HT-29 (cell line): Measurements from ENCODE around the gene CNGA2. TPM values are rescaled to one million over a fixed set of nuclear protein-coding genes. Genes with fewer than 3 reads are reported as not detected.

Experiments
- DNase-seq: peaks from one replicate; pipeline ENCODE4 v3.0.0-alpha.2; 2015; ENCODE audit warnings: low spot score
- total RNA-seq: library from RNA; depleted of rRNA; stranded (reverse); fragments of >200 nt; shearing (Covaris generic); gene quantifications from 2 replicates; pipeline ENCODE4 v1.2.3, GENCODE V29; 2014

CNGA2 gene
- total RNA-seq, 1 experiment from 2014 or later = not detected

DNA sequence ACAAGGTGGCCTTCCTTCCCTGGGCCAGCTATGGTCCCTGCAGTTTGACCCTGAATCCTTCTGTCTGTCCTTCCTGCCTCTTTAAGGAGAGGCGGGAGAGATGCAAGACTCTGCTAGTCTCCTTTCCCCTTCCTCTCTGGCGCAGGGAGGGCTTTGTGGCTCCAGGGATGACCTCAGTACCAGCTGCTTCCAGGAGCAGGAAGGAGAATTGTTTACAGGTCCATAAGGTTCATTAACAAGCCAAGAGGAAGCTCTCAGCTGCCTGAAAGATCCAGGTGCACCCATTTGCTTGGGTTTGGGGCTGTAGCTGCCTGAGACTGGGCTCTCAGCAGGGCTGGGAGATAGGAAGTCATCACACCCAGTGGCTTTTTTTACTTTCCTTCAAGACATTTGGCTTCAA is 22.8 kb upstream of the CNGA2 start:
- no peak for DNase-seq

- DNase-seq = no peak
Measured at GRCh38 chrX:151712253-151712652, 22.3 kb upstream of the CNGA2 start.

GRCh38 chrX:151713849-151714248 is 20.7 kb upstream of the CNGA2 start:
- DNase-seq = peak; percentile 59

GRCh38 chrX:151714362-151714761 is 20.2 kb upstream of the CNGA2 start:
- no peak for DNase-seq

GRCh38 chrX:151715752-151716151 is 18.8 kb upstream of the CNGA2 start, which contains the start of gene FATE1:
Gene FATE1 (plus strand): TSS chrX:151716035. CDS start chrX:151716120, 85 bp downstream.
- no peak for DNase-seq

- peak; percentile 66 for DNase-seq
Measured at GRCh38 chrX:151722241-151722846, 12.2 kb upstream of the CNGA2 start.

GRCh38 chrX:151723156-151723760 is 11.3 kb upstream of the CNGA2 start:
- DNase-seq = no peak

GRCh38 chrX:151724563-151725337 is 9.8 kb upstream of the CNGA2 start:
- DNase-seq = no peak

DNA sequence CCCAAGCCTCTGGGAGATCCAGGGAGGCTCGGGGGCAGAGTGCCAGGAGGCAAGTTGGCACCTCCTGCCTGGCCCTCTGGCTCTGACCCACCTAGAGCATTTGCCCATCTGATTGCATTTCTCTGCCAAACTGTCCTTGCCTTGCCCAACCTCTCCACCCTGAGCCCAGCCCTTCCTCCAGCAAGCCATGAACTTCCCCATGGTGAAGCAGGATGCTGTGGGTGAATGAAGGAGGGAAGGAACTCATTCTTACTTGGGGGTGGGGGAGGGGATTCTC is 9.3 kb upstream of the CNGA2 start:
- no peak for DNase-seq

GRCh38 chrX:151726751-151727150 is 7.8 kb upstream of the CNGA2 start:
- DNase-seq = no peak

DNA sequence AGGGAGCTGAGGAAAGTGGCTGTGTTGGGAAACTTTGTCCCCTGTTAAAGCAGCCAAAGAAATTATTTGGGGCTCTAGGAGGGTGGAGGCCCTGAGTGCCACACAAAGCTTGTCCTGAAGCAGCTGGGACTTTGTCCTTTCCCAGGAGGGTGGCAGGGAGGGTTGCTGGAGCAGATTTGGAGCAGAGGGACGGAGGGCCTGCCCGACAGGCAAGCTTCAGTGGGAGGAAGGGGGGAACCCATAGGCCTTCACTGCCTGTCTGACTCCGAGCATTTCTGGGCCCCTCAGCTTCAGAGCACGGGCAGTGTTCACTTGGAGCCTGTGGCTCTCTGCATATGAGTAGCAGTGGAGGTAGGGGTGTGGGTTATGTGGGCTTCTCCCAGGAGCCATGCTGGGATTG is 7.2 kb upstream of the CNGA2 start:
- DNase-seq = no peak

- no peak for DNase-seq
Measured at GRCh38 chrX:151729056-151729725, 5.4 kb upstream of the CNGA2 start.

DNA sequence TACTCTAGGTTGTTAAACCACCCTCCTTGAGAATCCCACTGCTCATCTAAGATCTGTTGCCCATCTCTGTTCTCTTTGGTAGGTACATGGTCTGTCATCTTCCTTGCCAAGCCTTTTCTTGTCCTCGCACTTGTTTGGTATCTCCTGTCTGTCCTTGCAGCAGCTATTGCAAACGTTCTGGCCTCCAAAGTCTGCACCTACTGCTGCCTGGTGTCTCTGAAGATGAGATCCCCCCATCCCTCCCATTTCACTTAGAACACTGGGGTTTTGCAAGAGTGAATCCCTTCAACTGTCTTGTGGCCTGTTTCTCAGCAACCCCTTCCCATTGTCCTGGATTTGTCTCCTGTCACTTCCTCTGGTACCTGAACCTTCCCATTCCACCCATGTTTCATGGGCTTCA is 673 bp downstream of the CNGA2 start:
- DNase-seq = no peak

GRCh38 chrX:151736685-151737084 is 2.1 kb downstream of the CNGA2 start:
- no peak for DNase-seq

- no peak for DNase-seq
Measured at GRCh38 chrX:151737494-151737893, 2.9 kb downstream of the CNGA2 start.

GRCh38 chrX:151738751-151739150 is 4.2 kb downstream of the CNGA2 start:
- no peak for DNase-seq

GRCh38 chrX:151741606-151742005 is 7.1 kb downstream of the CNGA2 start:
- no peak for DNase-seq

DNA sequence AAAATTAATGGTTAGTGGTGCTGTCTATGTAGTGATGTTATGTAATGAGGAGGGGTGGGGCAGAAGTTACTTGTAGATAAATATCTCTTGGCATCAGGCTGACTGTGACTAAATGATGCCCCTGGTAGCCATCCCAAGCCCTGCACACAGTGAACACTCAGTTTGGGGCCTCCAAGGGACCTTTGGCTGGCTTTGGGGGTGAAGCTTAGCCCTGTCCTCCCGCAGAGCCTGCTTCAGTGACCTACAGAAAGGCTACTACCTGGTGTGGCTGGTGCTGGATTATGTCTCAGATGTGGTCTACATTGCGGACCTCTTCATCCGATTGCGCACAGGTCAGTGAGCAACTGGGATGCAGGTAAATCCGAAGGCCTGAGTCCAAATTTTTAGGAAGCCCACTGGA is 7.8 kb downstream of the CNGA2 start:
- no peak for DNase-seq

DNA sequence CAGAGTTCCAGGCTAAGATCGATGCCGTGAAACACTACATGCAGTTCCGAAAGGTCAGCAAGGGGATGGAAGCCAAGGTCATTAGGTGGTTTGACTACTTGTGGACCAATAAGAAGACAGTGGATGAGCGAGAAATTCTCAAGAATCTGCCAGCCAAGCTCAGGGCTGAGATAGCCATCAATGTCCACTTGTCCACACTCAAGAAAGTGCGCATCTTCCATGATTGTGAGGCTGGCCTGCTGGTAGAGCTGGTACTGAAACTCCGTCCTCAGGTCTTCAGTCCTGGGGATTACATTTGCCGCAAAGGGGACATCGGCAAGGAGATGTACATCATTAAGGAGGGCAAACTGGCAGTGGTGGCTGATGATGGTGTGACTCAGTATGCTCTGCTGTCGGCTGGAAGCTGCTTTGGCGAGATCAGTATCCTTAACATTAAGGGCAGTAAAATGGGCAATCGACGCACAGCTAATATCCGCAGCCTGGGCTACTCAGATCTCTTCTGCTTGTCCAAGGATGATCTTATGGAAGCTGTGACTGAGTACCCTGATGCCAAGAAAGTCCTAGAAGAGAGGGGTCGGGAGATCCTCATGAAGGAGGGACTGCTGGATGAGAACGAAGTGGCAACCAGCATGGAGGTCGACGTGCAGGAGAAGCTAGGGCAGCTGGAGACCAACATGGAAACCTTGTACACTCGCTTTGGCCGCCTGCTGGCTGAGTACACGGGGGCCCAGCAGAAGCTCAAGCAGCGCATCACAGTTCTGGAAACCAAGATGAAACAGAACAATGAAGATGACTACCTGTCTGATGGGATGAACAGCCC is 9.3 kb downstream of the CNGA2 start:
- no peak for DNase-seq

DNA sequence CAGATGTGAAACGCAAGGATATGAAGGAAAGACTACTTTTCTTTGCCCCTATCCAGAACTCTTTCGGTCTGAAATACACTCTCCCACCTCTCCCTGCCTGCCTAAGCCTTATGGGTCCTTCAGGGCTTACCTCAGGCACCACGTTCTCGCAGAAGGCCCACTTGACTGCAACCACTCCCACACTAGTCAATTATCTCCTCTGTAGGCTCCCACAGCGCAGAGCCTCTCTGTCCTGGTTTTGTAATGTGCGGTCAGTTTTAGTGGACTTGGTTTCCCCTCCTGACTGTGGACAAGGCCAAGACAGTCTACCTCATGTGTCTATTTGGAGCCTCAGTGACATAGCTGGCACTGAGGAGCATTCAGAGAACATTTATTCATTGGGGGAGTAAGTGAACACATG is 11.1 kb downstream of the CNGA2 start:
- no peak for DNase-seq

GRCh38 chrX:151746502-151746901 is 12.0 kb downstream of the CNGA2 start:
- no peak for DNase-seq

DNA sequence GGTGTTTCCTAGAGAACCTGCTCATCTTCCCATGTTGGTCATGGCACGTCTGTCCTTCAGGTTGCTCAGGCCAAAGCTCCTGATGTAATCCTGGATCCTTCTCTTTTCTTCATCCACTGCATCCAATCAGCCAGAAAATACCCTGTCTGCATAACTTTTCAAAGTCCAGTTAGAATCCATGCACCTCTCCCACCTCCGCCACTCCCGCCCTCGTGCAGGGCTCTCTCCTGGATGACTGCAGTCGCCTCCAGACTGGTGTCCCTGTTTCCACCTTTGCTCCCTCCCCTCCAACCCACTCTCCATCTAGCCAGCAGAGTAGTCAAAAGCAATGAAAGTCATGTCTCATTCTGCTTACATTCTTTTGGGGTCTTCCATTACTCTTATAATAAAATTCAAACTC is 16.0 kb downstream of the CNGA2 start:
- DNase-seq = no peak
